Endothelial cell of umbilical vein (primary cell): ENCODE data around the gene SPG11. TPM values are rescaled to one million over a fixed set of nuclear protein-coding genes. Genes with fewer than 3 reads are reported as not detected.

Experiments used
- BruUV-seq: library from RNA; stranded (reverse); fragments of 400-500 nt; replicated peaks from 2 replicates; lab custom pipeline; 2021; lab: Mats Ljungman, UMichigan
- CTCF ChIA-PET: fragments of 300-600, 350-600 bp; sonication (Branson Sonifier 250); formaldehyde crosslinking; loops from one replicate; lab custom pipeline; 2021; ENCODE audit warnings: antibody characterized with exemption, inconsistent platforms; lab: Charles Lee
- POLR2A ChIA-PET: fragments of 300-600, 350-600 bp; sonication (Branson Sonifier 250); formaldehyde crosslinking; loops from one replicate; lab custom pipeline; 2021; ENCODE audit warnings: antibody characterized with exemption, inconsistent platforms; lab: Charles Lee
- DNase-seq: peaks from one replicate; pipeline ENCODE4 v3.0.0-alpha.2; 2011; ENCODE audit warnings: low read depth, low spot score
- FAIRE-seq: peaks from 2 replicates; lab custom pipeline; 2011; peaks lifted over from hg19 to GRCh38; lab: Jason Lieb, UNC
- H2AFZ ChIP-seq: 2 replicates; pipeline ENCODE4 v1.6.0; 2012; ENCODE audit warnings: low read depth, low read length, control low read depth, inconsistent platforms
- H3K27ac ChIP-seq: 2 replicates; pipeline ENCODE4 v1.5.1; 2011; ENCODE audit warnings: low read depth, mild to moderate bottlenecking, control low read depth, low read length, moderate library complexity; ENCODE audit not compliant: insufficient read depth
- H3K27me3 ChIP-seq, 2 experiments: 2 replicates each; pipeline versions ENCODE4 v1.6.0 to v1.6.1; 2011; ENCODE audit warnings: low read length in 2 of 2, mixed read lengths in 1 of 2; ENCODE audit not compliant: control insufficient read depth in 2 of 2, insufficient read depth in 2 of 2
- H3K36me3 ChIP-seq, 2 experiments: 2 replicates in 1 of 2; 3 replicates in 1 of 2; pipeline ENCODE4 v1.5.1; 2011; ENCODE audit warnings: low read length in 2 of 2, mild to moderate bottlenecking in 1 of 2, moderate library complexity in 1 of 2; ENCODE audit not compliant: control insufficient read depth in 2 of 2, insufficient read depth in 2 of 2; ENCODE audit errors: extremely low read depth in 1 of 2
- H3K4me1 ChIP-seq: 3 replicates; pipeline ENCODE4 v1.5.1; 2011; ENCODE audit warnings: mild to moderate bottlenecking, low read length; ENCODE audit not compliant: control insufficient read depth, insufficient read depth; ENCODE audit errors: extremely low read depth
- H3K4me2 ChIP-seq: 2 replicates; pipeline ENCODE4 v1.6.1; 2011; ENCODE audit warnings: low read length, control low read depth, mixed read lengths; ENCODE audit not compliant: insufficient read depth
- H3K4me3 ChIP-seq, 3 experiments: fragments of 200-600 bp in 1 of 3; sonication (generic), shearing (Covaris generic) in 1 of 3; replicated peaks in 1 of 3; 2 replicates each; pipeline ENCODE4 v1.5.1; 2011 to 2016; ENCODE audit warnings: control low read depth in 3 of 3, low read length in 3 of 3, mild to moderate bottlenecking in 2 of 3, inconsistent platforms in 1 of 3, low read depth in 1 of 3, moderate library complexity in 1 of 3; ENCODE audit not compliant: insufficient read depth in 1 of 3
- H3K79me2 ChIP-seq: 2 replicates; pipeline ENCODE4 v1.6.0; 2012; ENCODE audit warnings: low read length, inconsistent platforms; ENCODE audit not compliant: control insufficient read depth, insufficient read depth
- H3K9ac ChIP-seq: replicated peaks from 2 replicates; pipeline ENCODE3; 2011; ENCODE audit warnings: low read length, control low read depth; ENCODE audit not compliant: insufficient read depth; ENCODE audit errors: extremely low read depth
- H3K9me1 ChIP-seq: replicated peaks from 3 replicates; pipeline ENCODE4 v1.6.0; 2011; ENCODE audit warnings: mild to moderate bottlenecking, low read length; ENCODE audit not compliant: control insufficient read depth, insufficient read depth; ENCODE audit errors: extremely low read depth
- H3K9me3 ChIP-seq: replicated peaks from 2 replicates; pipeline ENCODE4 v1.5.1; 2012; ENCODE audit warnings: low read length, inconsistent platforms; ENCODE audit not compliant: control insufficient read depth, insufficient read depth
- H4K20me1 ChIP-seq: replicated peaks from 2 replicates; pipeline ENCODE3; 2011; ENCODE audit warnings: mild to moderate bottlenecking, low read length; ENCODE audit not compliant: control insufficient read depth, insufficient read depth; ENCODE audit errors: extremely low read depth
- GATA2 ChIP-seq: IDR thresholded peaks from 2 replicates; pipeline ENCODE4 v1.7.0; 2011; ENCODE audit warnings: low read depth, mild to moderate bottlenecking, moderate library complexity, mixed read lengths, low read length; ENCODE audit not compliant: insufficient read length, insufficient read depth
- JUN ChIP-seq: IDR thresholded peaks from 2 replicates; pipeline ENCODE4 v1.6.1; 2011; ENCODE audit warnings: borderline replicate concordance, low read depth; ENCODE audit not compliant: insufficient read length, insufficient read depth
- MYC ChIP-seq: IDR thresholded peaks from one replicate; pipeline ENCODE4 v1.6.1; 2011; ENCODE audit warnings: mild to moderate bottlenecking, low read depth, low read length
- POLR2A ChIP-seq: IDR thresholded peaks from 2 replicates; pipeline ENCODE4 v1.6.1; 2012; ENCODE audit warnings: low read depth, mild to moderate bottlenecking, control low read depth, low read length
- POLR2AphosphoS5 ChIP-seq: IDR thresholded peaks from 2 replicates; pipeline ENCODE4 v1.6.1; 2012; ENCODE audit warnings: low read depth, mild to moderate bottlenecking, control low read depth, low read length, moderate library complexity; ENCODE audit not compliant: insufficient read depth
- dilution Hi-C: fragments of 300-500 bp; cut with MboI; formaldehyde crosslinking; loops from one replicate; pipeline ENCODE4 v1.15.0; 2019; ENCODE audit warnings: low sequenced_read_pairs; ENCODE audit not compliant: extremely low pct_ligation_motif_present
- intact Hi-C: fragments of 100-400 bp; cut with micrococcal nuclease; formaldehyde crosslinking; loops from one replicate; pipeline ENCODE4 v1.10.0; 2022
- polyA plus RNA-seq, 4 experiments: library from polyadenylated mRNA; depleted of rRNA in 3 of 4; stranded (reverse) in 3 of 4; unstranded in 1 of 4; fragments of >200 nt; gene quantifications; 2 replicates each; pipeline versions ENCODE4 v1.2.1 to v1.2.3, GENCODE V29; 2011 to 2012; ENCODE audit warnings: missing spikeins in 1 of 4
- total RNA-seq: library from RNA; stranded (reverse); gene quantifications from 2 replicates; pipeline ENCODE4 v1.2.3, GENCODE V29; 2021
- TF ChIP-seq, protein P1 (sequence below): IDR thresholded peaks from 2 replicates; pipeline ENCODE4 v1.6.1; 2011; ENCODE audit not compliant: insufficient read depth, insufficient read length

Gene SPG11
- total and polyA plus RNA-seq, 2 donors (not counting 3 experiments of a cell fraction or from before 2014, with no cell fraction given), result 30.7 to 53.5 TPM

DNA sequence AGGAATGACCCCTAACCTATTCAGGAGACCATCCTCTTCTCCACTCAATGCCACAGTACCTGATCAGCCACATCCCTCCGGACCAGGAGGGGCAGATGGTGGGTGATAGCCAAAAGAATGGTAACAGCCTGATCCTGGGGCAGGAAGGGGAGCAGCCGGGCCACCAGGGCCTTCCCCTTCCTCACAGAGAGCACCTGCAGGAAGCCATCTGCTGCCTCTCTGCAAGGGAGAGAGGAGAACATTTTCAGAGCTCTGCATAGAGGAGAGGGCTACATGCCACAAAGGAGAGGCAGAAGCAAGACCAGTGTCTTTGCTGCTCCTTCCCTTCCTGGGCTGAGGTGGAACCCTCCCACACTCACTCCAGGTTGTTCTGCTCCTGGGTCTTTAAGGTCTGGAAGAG, 5.5 kb upstream of the SPG11 start:
- H3K9me3 ChIP-seq, result no peaks in the 10 kb centered on the region
- no peak overlapping the region for H3K9ac ChIP-seq
- dilution Hi-C loops (no loop called here), intact Hi-C loops (loop anchor here (10.0 kb wide), 1 partner anchor 256 kb away; no protein-coding TSS in a partner anchor)
- H2AFZ ChIP-seq, result no peak overlapping the region
- DNase-seq, result no peak
- ChIA-PET CTCF (interaction anchor here (0.8 to 1.3 kb wide), 4 partner anchors 45 to 90 kb away, joined by 3 to 4 read pairs (median 4); partner anchors contain the start of gene TRIM69), POLR2A (interaction anchor here (0.6 kb wide), 1 partner anchor 15 kb away, joined by 3 read pairs; no protein-coding TSS in a partner anchor)
- peaks cover 3% of the 10 kb centered on the region for H3K4me1 ChIP-seq
- H3K9me1 ChIP-seq, result no peaks in the 10 kb centered on the region
- no peak overlapping the region for H3K27ac ChIP-seq
- no TSS peak for BruUV-seq
- H3K4me3 ChIP-seq, result no peak overlapping the region
- no peak for TF ChIP-seq POLR2AphosphoS5
- TF ChIP-seq, protein P1, sequence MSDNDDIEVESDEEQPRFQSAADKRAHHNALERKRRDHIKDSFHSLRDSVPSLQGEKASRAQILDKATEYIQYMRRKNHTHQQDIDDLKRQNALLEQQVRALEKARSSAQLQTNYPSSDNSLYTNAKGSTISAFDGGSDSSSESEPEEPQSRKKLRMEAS, result no peak
- no peak overlapping the region for H3K4me2 ChIP-seq
- H4K20me1 ChIP-seq, result no peaks in the 10 kb centered on the region
- peaks cover 6 to 10% of the 10 kb centered on the region in 2 experiments for H3K27me3 ChIP-seq
- FAIRE-seq, result no peak
- H3K36me3 ChIP-seq, result no peaks in the 10 kb centered on the region
- H3K79me2 ChIP-seq, result no peaks in the 10 kb centered on the region

DNA sequence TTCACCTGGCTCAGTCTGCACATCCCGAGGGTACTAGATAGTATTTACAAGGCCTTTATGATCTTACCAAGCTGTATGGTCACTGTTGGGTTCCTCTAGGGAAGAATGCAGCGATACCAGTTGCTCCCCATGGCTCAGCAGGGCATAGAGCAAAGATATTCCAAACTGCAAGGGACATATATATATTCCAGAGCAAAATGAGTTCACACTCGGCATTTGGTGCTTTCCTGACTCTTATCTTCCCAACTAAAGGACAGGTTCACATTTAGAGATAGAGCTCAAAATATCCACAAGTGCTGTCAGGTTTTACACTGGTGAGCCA, 3.5 kb upstream of the SPG11 start:
- Histone ChIP-seq H3K9ac (no peak overlapping the region), H3K4me3 (no peak overlapping the region), H2AFZ (no peak overlapping the region), H3K36me3 (no peaks in the 10 kb centered on the region), H3K27ac (no peak overlapping the region), H3K9me3 (no peaks in the 10 kb centered on the region), H3K4me2 (no peak overlapping the region), H3K79me2 (peaks cover 4% of the 10 kb centered on the region), H4K20me1 (no peaks in the 10 kb centered on the region), H3K9me1 (no peaks in the 10 kb centered on the region), H3K4me1 (peaks cover 9% of the 10 kb centered on the region), H3K27me3 (peaks cover 4 to 6% of the 10 kb centered on the region in 2 experiments)
- CTCF ChIA-PET, result interaction anchor here (0.6 to 0.7 kb wide), 3 partner anchors 44 to 84 kb away, joined by 3 to 5 read pairs (median 3); partner anchors contain the start of gene PATL2
- intact Hi-C loops (loop anchor here (10.0 kb wide), 1 partner anchor 258 kb away; no protein-coding TSS in a partner anchor), dilution Hi-C loops (no loop called here)
- no peak for FAIRE-seq
- no peak for DNase-seq
- POLR2A ChIA-PET, result no interaction called here
- no TSS peak for BruUV-seq
- TF ChIP-seq GATA2 (no peak), JUN (no peak), POLR2A (no peak), MYC (no peak)
